GM21619 (cell line): Measurements from ENCODE around the gene TMF1.
A peak's percentile ranks its signal among the peaks of the same experiment; 100 is the strongest.

ENCODE experiments used
- ATAC-seq: cut with Tn5 transposase; IDR thresholded peaks from one replicate; pipeline ENCODE4 v1.9.1; 2021; ENCODE audit not compliant: unreplicated experiment

The TMF1 gene

GRCh38 chr3:68984011-68984530 is 68.1 kb downstream of the TMF1 start:
- ATAC-seq, result no peak

GRCh38 chr3:68977486-68978167 is 74.5 kb downstream of the TMF1 start:
- no peak for ATAC-seq

- ATAC-seq, result no peak
Observed at GRCh38 chr3:68974711-68975110, 77.4 kb downstream of the TMF1 start.

- no peak for ATAC-seq
Observed at GRCh38 chr3:68973639-68974038, 78.5 kb downstream of the TMF1 start.

- ATAC-seq, result peak; percentile 81
Observed at GRCh38 chr3:68972358-68972979, 79.7 kb downstream of the TMF1 start.
